ENCODE results near the gene FAM227A.

The FAM227A gene

GRCh38 chr22:38656256-38657044, at the start of gene FAM227A, which contains the start of gene CBY1:
TSS of gene FAM227A (minus strand) at chr22:38656392. CDS start at chr22:38650168, 6,224 bp downstream.
TSS of gene CBY1 (plus strand) at chr22:38656638. CDS start at chr22:38668055, 11,417 bp downstream.
- DNase-seq (ENCODE audit: low spot score): peak; percentile 89

DNA sequence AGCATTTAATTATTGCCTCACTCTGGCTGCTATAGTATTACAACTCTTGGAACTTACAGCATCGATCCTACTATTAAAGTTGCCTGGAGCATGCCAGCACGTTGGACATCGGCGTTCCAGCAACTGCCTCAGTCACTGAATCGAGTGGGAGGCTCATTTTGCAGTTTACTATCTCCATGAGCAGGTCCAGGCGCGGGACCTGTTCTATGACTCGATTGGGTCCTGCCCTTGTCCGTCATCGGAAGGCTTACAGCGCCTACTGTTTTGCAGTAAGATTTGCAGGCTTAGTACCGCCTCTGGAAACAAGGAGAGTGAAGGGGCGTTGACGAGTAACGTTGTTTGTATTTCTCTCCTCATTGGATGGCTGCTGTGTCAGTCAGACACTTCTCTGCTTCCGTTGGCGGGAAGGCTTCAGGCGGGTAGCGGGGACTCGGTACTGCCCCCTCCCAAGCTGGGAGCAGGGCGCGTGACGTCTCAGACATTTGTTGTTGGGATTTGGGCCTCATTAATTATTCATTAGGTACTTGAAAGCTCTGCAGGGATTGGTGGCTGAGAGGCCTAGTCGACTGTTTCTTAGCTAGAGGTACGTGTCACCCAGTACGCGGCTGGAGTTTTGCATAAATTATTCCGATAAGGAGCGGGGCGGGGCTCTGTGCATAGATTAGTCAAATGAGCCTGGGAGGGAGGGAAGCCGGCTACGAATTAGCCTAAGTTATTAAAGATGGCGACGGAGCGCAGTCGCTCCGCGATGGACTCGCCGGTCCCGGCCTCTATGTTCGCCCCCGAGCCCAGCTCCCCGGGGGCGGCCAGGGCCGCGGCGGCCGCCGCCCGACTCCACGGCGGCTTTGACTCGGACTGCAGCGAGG, 49.3 kb upstream of the FAM227A start, which contains the start of gene GTPBP1:
TSS of gene GTPBP1 (plus strand) at position 710 of the 866 bp plus-strand sequence. CDS start at position 722, 12 bp downstream.
- peak; percentile 100 for DNase-seq (ENCODE audit: low spot score)

GRCh38 chr22:38704654-38705234, 48.6 kb upstream of the FAM227A start:
- no peak for DNase-seq (ENCODE audit: low spot score)

DNA sequence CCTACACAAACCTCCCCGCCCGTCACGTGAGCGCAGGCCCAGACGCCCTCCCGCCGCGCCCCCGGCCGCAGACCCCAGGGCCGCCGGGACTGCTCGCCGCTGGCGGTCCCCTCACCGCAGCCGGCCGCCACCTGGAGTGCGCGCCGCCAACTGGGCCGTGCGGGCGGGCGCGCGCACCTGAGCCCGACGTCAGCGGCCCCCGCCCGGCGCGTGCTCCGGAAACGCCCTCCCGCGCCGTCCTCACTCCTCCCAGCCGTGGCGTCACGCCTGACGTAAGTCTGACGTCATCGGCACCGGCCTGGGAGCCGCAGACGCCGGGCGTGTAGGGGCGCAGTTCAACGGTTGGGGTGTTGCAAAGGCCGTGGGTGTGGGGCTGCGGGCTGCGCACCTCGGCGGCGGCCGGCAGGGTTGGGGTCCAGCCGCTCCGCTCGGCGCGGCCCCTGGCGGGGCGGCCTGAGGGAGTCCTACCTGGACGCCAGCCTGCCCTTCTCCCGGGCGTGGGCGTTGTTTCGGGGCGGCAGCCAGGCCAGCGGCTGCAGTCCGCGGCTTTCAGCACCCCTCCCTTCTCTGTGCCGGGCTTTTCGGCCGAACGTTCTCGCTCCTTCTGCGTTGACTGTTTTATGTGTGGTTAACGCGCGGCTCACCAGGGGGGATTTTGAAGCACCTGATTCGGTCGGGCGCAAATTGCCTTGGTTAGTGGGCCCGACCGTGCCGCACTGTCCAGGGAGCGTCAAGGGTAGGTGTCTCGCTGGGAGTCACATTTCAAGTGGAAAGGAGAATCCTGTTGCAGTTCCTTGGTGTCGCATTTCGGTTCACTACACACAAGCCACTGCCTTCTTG, 44.8 kb upstream of the FAM227A start, which contains the start of gene JOSD1:
TSS of gene JOSD1 (minus strand) at position 155 of the 840 bp plus-strand sequence. CDS start 956 bp downstream, outside the sequence.
- peak; percentile 86 for DNase-seq (ENCODE audit: low spot score)

DNA sequence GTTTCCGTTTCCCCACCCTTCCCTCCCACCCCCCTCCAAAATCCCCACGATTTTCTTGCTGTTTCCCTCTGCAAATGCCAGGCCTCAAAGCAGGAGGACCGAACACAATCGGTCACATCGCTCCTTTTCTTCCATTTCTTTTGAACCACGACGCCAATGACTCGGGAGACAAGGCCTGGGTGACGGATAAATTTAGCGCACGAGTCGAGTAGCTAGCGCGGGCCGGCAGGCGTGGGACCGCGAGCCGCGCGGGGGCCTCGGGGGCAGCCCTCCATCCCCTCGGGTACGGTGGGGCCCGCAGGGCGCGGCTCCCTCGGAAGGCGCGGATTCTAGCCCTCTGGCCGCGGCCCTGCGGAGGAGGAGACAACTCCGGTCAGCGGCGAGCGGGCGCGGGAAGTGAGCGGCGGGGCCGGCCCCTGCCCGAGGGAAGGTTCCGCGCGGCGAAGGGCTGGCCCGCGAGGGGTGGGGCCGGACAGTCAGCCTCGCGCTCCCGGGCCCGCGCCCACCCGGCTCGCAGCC, 44.1 kb upstream of the FAM227A start:
- no peak for DNase-seq (ENCODE audit: low spot score)

- DNase-seq (ENCODE audit: low spot score): no peak
These were observed 43.6 kb upstream of the FAM227A start for GRCh38 chr22:38699784-38700183.

DNA sequence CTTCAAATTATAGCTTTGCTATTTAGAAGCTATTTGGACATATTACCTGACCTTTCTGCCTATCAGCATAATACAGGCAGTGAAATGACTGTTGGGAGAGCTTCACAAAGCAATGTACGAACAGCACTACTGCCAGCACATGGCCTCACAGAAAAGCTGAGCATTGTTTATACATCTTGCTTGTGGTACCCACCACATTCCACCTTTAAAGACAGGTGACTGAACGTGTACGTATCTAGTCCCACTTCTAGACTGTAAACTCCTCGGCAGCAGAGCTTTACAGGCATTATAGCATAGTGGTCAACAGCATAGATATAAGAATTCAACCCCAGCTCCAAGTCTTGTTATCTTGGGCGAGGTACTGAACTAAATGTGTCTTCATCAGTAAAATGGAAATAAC, 43.0 kb upstream of the FAM227A start:
- DNase-seq (ENCODE audit: low spot score): no peak

GRCh38 chr22:38698407-38699094, 42.4 kb upstream of the FAM227A start:
- no peak for DNase-seq (ENCODE audit: low spot score)

- no peak for DNase-seq (ENCODE audit: low spot score)
These were observed 41.4 kb upstream of the FAM227A start for GRCh38 chr22:38697425-38698089.

- DNase-seq (ENCODE audit: low spot score): peak; percentile 88
These were observed 40.6 kb upstream of the FAM227A start for GRCh38 chr22:38696606-38697424.

DNA sequence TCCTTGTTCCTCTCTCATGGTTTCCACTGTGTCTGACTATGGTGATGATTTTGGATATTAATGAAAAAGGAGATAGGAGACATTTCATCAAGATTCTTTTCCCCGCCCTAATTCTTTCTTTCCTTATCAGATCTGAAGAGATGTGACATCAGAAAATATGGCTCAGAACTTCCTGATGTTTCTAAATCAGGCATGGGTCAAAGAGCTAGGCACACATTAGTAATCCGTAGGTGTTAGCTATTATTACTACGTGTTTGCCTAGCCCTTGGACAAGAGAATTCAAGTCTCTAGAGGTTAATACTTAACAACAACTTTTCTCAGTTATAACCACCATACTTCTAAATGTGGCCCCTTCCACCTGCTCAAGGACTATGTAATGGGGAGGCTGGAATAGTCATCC, 38.7 kb upstream of the FAM227A start:
- DNase-seq (ENCODE audit: low spot score): no peak

DNA sequence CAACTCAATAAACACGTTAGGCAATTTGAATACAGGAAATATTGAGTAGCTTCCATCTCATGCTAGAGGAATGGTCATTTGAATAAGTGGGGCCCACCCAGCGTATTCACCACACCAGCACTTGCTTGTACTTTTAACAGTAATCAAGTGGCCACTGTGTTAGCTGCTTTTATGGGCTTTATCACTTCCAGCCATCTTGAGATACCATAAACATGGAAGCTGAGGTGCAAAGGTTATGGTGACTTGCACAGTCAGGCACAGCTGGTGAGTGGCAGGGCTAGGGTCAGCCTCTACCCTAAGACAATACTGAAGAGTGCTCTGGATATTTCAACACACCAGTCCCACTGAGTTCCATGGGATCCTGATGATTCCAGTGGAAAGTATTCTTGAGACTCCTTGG, 37.9 kb upstream of the FAM227A start:
- no peak for DNase-seq (ENCODE audit: low spot score)

GRCh38 chr22:38689651-38690050, 33.5 kb upstream of the FAM227A start:
- no peak for DNase-seq (ENCODE audit: low spot score)

- DNase-seq (ENCODE audit: low spot score): no peak
These were observed 29.6 kb upstream of the FAM227A start for GRCh38 chr22:38685761-38686160.

- no peak for DNase-seq (ENCODE audit: low spot score)
These were observed 28.7 kb upstream of the FAM227A start for GRCh38 chr22:38684895-38685294.

DNA sequence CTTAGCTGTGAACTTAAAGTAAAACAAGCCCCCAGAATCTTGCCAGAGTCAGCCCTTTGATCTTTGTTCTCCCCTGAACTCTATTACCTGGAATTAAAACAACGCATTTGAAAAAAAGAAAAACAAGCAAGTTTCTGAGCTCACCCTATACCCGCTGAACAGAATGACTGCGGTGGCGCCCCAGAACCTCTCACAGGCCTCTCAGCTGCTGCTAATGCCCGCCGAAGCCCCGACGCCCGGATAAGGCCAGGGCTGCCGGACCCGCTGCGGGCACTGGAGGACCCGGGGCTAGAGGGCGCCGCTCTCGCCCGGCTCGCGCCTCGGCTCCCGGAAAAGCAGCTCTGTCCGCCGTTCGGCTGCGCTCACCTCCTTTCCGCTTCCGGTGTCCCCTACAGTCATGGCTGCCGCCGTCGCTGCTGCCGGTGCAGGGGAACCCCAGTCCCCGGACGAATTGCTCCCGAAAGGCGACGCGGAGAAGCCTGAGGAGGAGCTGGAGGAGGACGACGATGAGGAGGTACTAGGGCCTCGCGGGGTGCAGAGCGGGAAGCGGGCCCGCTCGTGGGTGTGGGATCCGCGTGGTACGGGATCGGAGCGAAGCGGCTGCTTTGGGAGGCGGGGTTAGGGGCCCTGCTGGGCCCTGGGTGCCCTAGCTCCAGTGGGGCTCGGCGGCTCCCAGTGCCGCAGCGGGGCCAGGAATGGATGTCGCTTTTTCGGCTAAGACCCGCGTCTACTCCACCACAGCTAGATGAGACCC, 25.6 kb upstream of the FAM227A start, which contains the start of gene TOMM22:
TSS of gene TOMM22 (plus strand) at position 376 of the 754 bp plus-strand sequence. CDS start at position 398, 22 bp downstream.
- peak; percentile 73 for DNase-seq (ENCODE audit: low spot score)

DNA sequence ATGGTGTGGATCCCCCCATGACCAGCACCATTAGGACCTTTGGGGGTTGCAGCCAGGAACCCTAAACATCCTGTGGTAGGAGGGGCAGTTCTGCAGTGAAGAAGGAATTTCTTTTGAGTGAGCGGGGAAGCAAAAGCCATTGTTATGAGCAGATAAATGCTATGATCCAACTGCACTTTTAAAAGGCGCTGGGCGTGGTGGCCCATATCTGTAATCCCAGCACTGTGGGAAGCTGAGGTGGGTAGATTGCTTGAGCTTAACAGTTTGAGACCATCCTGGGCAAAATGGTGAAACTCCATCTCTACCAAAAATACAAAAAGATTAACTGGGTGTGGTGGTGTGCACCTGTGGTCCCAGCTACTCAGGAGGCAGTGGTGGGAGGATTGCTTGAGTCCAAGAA, 19.6 kb upstream of the FAM227A start:
- DNase-seq (ENCODE audit: low spot score): no peak

GRCh38 chr22:38674888-38675287, 18.7 kb upstream of the FAM227A start:
- DNase-seq (ENCODE audit: low spot score): no peak
